Measurements from ENCODE around the gene FAM184B. TPM values are rescaled to one million over a fixed set of nuclear protein-coding genes. Genes with fewer than 3 reads are reported as not detected.

The FAM184B gene
- total RNA-seq, 1 experiment from 2014 or later = 0.07 TPM

GRCh38 chr4:17619416-17620105, 161.9 kb downstream of the FAM184B start:
- RAD21 ChIA-PET (ENCODE audit: low non-redundant PET in 1 of 2, low total read pairs in 2 of 2, uncharacterized antibody in 2 of 2, unreplicated experiment in 2 of 2) = no interaction called here
- POLR2A ChIA-PET = no interaction called here
- Histone ChIP-seq H3K27ac (ENCODE audit: low read depth, low read length) (no peak overlapping the region), H3K9me3 (ENCODE audit: control insufficient read depth in 1 of 2, insufficient read depth in 1 of 2, low read depth in 1 of 2, low read length in 2 of 2) (no peaks in the 10 kb centered on the region), H3K4me3 (replicated peaks in 1 of 2; ENCODE audit: low read depth in 1 of 2, low read length in 2 of 2) (no peak overlapping the region), H3K9ac (ENCODE audit: low read length) (no peak overlapping the region), H3K9me2 (ENCODE audit: insufficient read depth) (no peaks in the 10 kb centered on the region), H3K4me1 (ENCODE audit: control insufficient read depth in 1 of 2, insufficient read depth in 2 of 2, low read length in 2 of 2) (peaks cover 5 to 8% of the 10 kb centered on the region in 2 experiments; a peak in 3 of 4 replicates), H4K20me1 (ENCODE audit: insufficient read depth) (no peaks in the 10 kb centered on the region), H3K36me3 (ENCODE audit: control insufficient read depth in 1 of 2, insufficient read depth in 2 of 2, low read length in 2 of 2) (peaks cover 46 to 52% of the 10 kb centered on the region in 2 experiments), H3K79me2 (ENCODE audit: insufficient read depth, low read length) (peaks cover 95% of the 10 kb centered on the region), H3K27me3 (ENCODE audit: insufficient read depth, low read length) (no peaks in the 10 kb centered on the region), H3K4me2 (ENCODE audit: low read length) (no peak overlapping the region), H2AFZ (ENCODE audit: low read depth, low read length, poor library complexity, severe bottlenecking) (no peak overlapping the region)
- TF ChIP-seq ELF1 (IDR thresholded peaks at IDR 0.05; ENCODE audit: borderline replicate concordance, low read depth) = no peak
- no peak for TF ChIP-seq ATF3 (IDR thresholded peaks at IDR 0.05)
- TF ChIP-seq EZH2phosphoT487 (IDR thresholded peaks at IDR 0.05; ENCODE audit: borderline replicate concordance) = no peak
- no peak for TF ChIP-seq ZBTB33 (IDR thresholded peaks at IDR 0.05; ENCODE audit: extremely low read depth, insufficient replicate concordance, low read length)
- no peak for TF ChIP-seq SRF (IDR thresholded peaks at IDR 0.05; ENCODE audit: low read depth)
- TF ChIP-seq CBX3 (IDR thresholded peaks at IDR 0.05; ENCODE audit: low read depth) = no peak
- no peak for TF ChIP-seq TCF7L2 (IDR thresholded peaks at IDR 0.05; ENCODE audit: borderline replicate concordance, extremely low read depth, insufficient read depth, insufficient read length)
- TF ChIP-seq SIN3A (IDR thresholded peaks at IDR 0.05; ENCODE audit: low read depth) = no peak
- ATAC-seq (no peak), DNase-seq (ENCODE audit: low read depth, low spot score) (no peak)
- no TSS peak for BruUV-seq (replicated peaks)
- CTCF ChIA-PET = interaction anchor here (1.0 kb wide), 1 partner anchor 70 kb away, joined by 3 read pairs; no protein-coding TSS in a partner anchor
- intact Hi-C loops (cut with micrococcal nuclease) = no loop called here

All from HCT116 (cell line).